ENCODE data around the gene SASH1. TPM values are rescaled to one million over a fixed set of nuclear protein-coding genes. Genes with fewer than 3 reads are reported as not detected.

Gene SASH1
- total RNA-seq, 2 donors from 2014 or later = 77.0 to 82.3 TPM

DNA sequence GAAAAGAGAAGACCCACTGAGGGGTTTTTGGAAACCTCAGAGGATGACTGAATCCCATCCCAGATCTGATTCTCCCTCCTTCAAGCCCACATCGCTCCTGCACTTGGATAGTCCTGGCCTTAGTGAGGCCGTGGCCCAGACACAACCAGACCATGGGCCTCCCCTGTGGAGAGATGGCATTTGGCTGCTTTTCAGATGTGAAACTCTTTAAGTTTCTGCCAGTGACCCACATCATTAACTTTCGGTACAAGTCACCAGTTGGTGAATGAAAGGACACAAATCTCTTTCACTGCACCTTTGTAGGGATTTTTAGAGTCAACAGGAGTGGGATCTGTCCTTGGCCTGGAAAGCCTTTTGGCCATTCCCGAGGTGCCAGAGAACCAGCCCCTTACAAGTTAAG is 116.6 kb downstream of the SASH1 start:
- H3K9me3 ChIP-seq = no peaks in the 10 kb centered on the region
- ATAC-seq (ENCODE audit: insufficient number of reproducible peaks, low FRiP score, low read depth) = no peak
- no peak for DNase-seq (ENCODE audit: low spot score)
- H3K4me3 ChIP-seq = no peak overlapping the region
- no peaks in the 10 kb centered on the region for H3K36me3 ChIP-seq
- H3K27ac ChIP-seq = no peak overlapping the region
- TF ChIP-seq, protein P1, sequence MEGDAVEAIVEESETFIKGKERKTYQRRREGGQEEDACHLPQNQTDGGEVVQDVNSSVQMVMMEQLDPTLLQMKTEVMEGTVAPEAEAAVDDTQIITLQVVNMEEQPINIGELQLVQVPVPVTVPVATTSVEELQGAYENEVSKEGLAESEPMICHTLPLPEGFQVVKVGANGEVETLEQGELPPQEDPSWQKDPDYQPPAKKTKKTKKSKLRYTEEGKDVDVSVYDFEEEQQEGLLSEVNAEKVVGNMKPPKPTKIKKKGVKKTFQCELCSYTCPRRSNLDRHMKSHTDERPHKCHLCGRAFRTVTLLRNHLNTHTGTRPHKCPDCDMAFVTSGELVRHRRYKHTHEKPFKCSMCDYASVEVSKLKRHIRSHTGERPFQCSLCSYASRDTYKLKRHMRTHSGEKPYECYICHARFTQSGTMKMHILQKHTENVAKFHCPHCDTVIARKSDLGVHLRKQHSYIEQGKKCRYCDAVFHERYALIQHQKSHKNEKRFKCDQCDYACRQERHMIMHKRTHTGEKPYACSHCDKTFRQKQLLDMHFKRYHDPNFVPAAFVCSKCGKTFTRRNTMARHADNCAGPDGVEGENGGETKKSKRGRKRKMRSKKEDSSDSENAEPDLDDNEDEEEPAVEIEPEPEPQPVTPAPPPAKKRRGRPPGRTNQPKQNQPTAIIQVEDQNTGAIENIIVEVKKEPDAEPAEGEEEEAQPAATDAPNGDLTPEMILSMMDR (IDR thresholded peaks at IDR 0.05) = no peak
- H3K27me3 ChIP-seq (replicated peaks; ENCODE audit: insufficient read depth) = no peaks in the 10 kb centered on the region
- H3K4me1 ChIP-seq (ENCODE audit: control insufficient read depth in 1 of 2, low read depth in 2 of 2) = peaks cover 12 to 25% of the 10 kb centered on the region in 2 donors

DNA sequence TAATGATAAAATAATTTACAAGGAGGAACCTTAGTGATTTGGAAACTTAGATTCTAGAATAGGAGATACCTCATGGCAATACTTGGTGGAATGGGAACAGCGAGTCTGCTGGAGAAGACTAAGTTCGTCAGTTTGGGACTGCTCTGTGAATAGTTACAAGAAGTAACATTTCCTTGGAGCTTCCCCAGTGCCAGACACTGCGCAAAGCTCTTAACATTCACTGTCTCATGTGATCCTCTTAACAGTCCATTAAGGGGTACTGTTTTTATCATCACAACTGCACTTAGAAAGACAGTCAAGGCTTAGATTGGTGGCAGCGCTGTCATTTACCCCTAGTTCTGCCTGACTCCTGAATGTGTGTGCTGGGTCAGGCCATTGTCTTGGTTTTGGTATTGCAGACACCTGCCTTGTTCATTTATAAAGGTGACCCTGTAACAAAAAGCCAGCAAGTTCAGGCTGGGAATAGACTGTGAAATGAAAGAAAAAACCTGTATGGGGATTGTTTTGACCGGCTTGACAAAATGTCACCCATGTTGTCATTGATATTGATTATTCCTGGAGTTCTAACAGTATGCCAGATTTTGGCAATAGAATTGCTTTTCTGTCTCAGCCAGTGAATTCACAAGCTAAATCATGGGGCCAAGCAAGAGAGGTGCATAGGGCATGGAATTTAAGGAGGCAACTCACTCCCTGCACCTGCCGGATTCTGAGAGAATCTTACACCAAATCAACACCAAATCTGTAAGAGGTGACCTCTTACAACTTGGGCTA is 118.4 kb downstream of the SASH1 start:
- DNase-seq (ENCODE audit: low spot score) (no peak), ATAC-seq (ENCODE audit: insufficient number of reproducible peaks, low FRiP score, low read depth) (no peak)
- no peak overlapping the region for H3K27ac ChIP-seq
- no peak overlapping the region for H3K4me3 ChIP-seq
- no peaks in the 10 kb centered on the region for H3K36me3 ChIP-seq
- H3K27me3 ChIP-seq (replicated peaks; ENCODE audit: insufficient read depth) = no peaks in the 10 kb centered on the region
- no peaks in the 10 kb centered on the region for H3K9me3 ChIP-seq
- TF ChIP-seq, protein P1 (IDR thresholded peaks at IDR 0.05) = no peak
- H3K4me1 ChIP-seq (ENCODE audit: control insufficient read depth in 1 of 2, low read depth in 2 of 2) = peaks cover 25 to 43% of the 10 kb centered on the region in 2 donors

DNA sequence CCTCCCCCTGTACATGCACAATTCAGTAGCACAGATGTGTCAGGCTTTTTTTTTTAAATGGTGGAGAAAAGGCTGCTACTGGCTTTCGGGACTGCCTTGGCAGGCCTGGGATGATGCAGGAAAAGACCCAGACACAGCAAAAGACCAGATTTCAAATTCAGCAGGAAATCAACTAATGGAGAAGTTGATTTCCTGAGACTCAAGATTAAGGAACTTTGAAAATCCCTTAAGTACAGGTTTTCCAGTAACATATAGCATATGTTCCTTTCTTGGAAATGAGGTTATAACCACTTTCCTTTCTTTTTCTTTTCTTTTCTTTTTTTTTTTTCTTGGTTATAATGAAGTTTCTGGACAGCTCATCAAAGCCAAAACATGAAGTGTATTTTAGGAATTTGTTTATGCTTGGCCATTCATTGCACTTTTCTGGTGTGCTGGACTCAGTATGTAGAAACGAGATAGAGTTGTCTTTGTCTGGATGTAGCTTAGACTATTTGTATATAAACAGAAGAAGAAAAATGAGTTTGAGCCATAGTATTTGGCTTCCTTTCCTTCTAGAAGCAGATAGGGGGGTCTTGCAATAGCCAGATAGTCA is 119.4 kb downstream of the SASH1 start:
- Histone ChIP-seq H3K27ac (no peak overlapping the region), H3K27me3 (replicated peaks; ENCODE audit: insufficient read depth) (no peaks in the 10 kb centered on the region), H3K9me3 (no peaks in the 10 kb centered on the region), H3K4me3 (no peak overlapping the region), H3K4me1 (ENCODE audit: control insufficient read depth in 1 of 2, low read depth in 2 of 2) (peaks cover 25 to 53% of the 10 kb centered on the region in 2 donors), H3K36me3 (no peaks in the 10 kb centered on the region)
- TF ChIP-seq, protein P1 (IDR thresholded peaks at IDR 0.05) = no peak
- no peak for DNase-seq (ENCODE audit: low spot score)
- ATAC-seq (ENCODE audit: insufficient number of reproducible peaks, low FRiP score, low read depth) = no peak

DNA sequence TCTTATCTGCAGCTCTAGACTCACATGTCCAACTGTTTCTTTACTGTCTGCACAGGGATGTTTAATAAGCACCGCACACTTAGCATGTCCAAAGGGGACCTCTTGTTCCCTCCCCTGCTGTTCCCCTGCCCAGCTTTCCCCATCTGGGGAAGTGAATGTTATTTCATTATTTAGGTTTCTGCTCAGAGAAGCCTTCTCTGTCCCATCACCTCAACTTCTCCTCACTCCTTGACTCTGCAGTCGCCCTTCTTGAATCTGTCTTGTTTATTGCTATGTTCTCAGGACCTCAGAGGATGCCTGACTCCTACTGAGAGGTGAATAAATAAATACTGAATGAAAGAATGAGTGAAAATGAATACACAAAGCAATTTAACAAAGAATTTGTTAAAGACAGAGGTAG is 121.0 kb downstream of the SASH1 start:
- DNase-seq (ENCODE audit: low spot score) = no peak
- Histone ChIP-seq H3K4me1 (ENCODE audit: control insufficient read depth in 1 of 2, low read depth in 2 of 2) (peaks cover 25 to 64% of the 10 kb centered on the region in 2 donors), H3K27me3 (replicated peaks; ENCODE audit: insufficient read depth) (no peaks in the 10 kb centered on the region), H3K27ac (no peak overlapping the region), H3K9me3 (no peaks in the 10 kb centered on the region), H3K4me3 (no peak overlapping the region), H3K36me3 (no peaks in the 10 kb centered on the region)
- ATAC-seq (ENCODE audit: insufficient number of reproducible peaks, low FRiP score, low read depth) = no peak
- TF ChIP-seq, protein P1 (IDR thresholded peaks at IDR 0.05) = no peak

DNA sequence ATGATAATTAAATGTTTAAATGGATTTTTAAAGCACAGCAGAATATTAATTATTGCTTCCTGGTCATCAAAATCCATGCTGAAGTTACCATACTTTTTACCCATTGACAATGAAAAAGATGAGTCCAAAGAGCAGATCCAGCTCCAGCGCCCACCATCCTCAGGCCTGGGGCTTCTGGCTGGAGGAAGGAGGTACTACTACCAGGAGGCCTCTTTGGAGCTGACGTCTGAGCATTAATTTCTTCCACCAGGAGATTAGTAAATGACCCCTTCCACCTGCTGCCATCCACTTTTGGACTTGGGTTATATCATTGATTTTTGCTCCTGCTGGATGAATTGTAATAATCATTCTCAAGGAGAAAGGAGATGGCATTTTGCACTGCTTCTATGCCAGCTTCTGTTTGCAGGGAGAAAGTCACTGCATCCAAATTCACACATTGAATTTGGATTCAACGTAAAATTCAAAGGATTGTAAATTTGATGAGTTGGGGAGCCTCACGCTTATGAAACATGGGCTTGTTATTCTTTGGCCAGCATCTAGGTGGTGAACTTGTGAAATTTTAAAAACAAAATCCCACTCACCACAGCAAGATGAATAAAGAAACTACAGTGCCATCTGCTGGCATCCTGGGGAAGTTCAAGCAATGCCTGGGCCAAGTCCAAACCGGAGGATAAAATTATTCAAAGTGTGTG is 121.8 kb downstream of the SASH1 start:
- H3K36me3 ChIP-seq = no peaks in the 10 kb centered on the region
- no peaks in the 10 kb centered on the region for H3K27me3 ChIP-seq (replicated peaks; ENCODE audit: insufficient read depth)
- peak overlapping the region in 1 of 2 donors; percentile 46 for H3K27ac ChIP-seq
- no peak overlapping the region for H3K4me3 ChIP-seq
- no peaks in the 10 kb centered on the region for H3K9me3 ChIP-seq
- TF ChIP-seq, protein P1 (IDR thresholded peaks at IDR 0.05) = peak; percentile 92
- peaks cover 25 to 64% of the 10 kb centered on the region in 2 donors for H3K4me1 ChIP-seq (ENCODE audit: control insufficient read depth in 1 of 2, low read depth in 2 of 2)
- DNase-seq (ENCODE audit: low spot score) (no peak), ATAC-seq (ENCODE audit: insufficient number of reproducible peaks, low FRiP score, low read depth) (peak; percentile 75)

Data from thoracic aorta (tissue), 2 donors.